ENCODE data around the gene PRR5. TPM values are rescaled to one million over a fixed set of nuclear protein-coding genes. Genes with fewer than 3 reads are reported as not detected.

PRR5 gene
- total and polyA plus RNA-seq, 7 experiments from 2014 or later, result 19.6 to 49.1 (median 30.7) TPM

GRCh38 chr22:44723801-44724200 lies 21.8 kb downstream of the PRR5 start:
- CTCF ChIA-PET, result no interaction called here
- DNase-seq (no peak), ATAC-seq (no peak)
- H3K4me1 ChIP-seq (ENCODE audit: control insufficient read depth in 2 of 2, insufficient read depth in 2 of 2, low read length in 2 of 2), result no peaks in the 10 kb centered on the region
- peaks cover 0 to 5% (median under 1%) of the 10 kb centered on the region in 7 donors for H3K4me1 Mint-ChIP-seq
- POLR2A ChIA-PET, result no interaction called here
- peaks cover 0 to 66% (median 0%) of the 10 kb centered on the region in 3 experiments for H3K36me3 ChIP-seq (ENCODE audit: control insufficient read depth in 2 of 3, insufficient read depth in 3 of 3, low read length in 3 of 3)
- no peaks in the 10 kb centered on the region for H3K27me3 Mint-ChIP-seq
- no peaks in the 10 kb centered on the region for H3K9me3 Mint-ChIP-seq
- no peaks in the 10 kb centered on the region for H3K9me3 ChIP-seq (ENCODE audit: control insufficient read depth in 2 of 3, low read length in 3 of 3)
- H3K36me3 Mint-ChIP-seq, result peaks cover 0 to 11% (median 0%) of the 10 kb centered on the region in 5 donors
- H3K27ac Mint-ChIP-seq, result no peak overlapping the region
- no peaks in the 10 kb centered on the region for H3K27me3 ChIP-seq (ENCODE audit: control insufficient read depth in 2 of 2, insufficient read depth in 2 of 2, low read length in 2 of 2)
- H3K27ac ChIP-seq (ENCODE audit: low read depth, low read length), result no peak overlapping the region
- intact Hi-C loops (cut with micrococcal nuclease), result no loop called here
- H3K4me3 ChIP-seq (ENCODE audit: low read length), result no peak overlapping the region
- H3K4me3 Mint-ChIP-seq, result no peak overlapping the region

GRCh38 chr22:44724416-44724815 lies 22.4 kb downstream of the PRR5 start:
- Mint-ChIP-seq H3K27me3 (no peaks in the 10 kb centered on the region), H3K4me1 (peaks cover 0 to 8% (median 5%) of the 10 kb centered on the region in 7 donors), H3K36me3 (peaks cover 0 to 11% (median 0%) of the 10 kb centered on the region in 5 donors), H3K4me3 (no peak overlapping the region), H3K9me3 (no peaks in the 10 kb centered on the region), H3K27ac (peak overlapping the region in 1 of 9 donors; percentile 2)
- Histone ChIP-seq H3K36me3 (ENCODE audit: control insufficient read depth in 2 of 3, insufficient read depth in 3 of 3, low read length in 3 of 3) (peaks cover 0 to 61% (median 0%) of the 10 kb centered on the region in 3 experiments), H3K9me3 (ENCODE audit: control insufficient read depth in 2 of 3, low read length in 3 of 3) (no peaks in the 10 kb centered on the region), H3K4me3 (ENCODE audit: low read length) (no peak overlapping the region), H3K27ac (ENCODE audit: low read depth, low read length) (no peak overlapping the region), H3K27me3 (ENCODE audit: control insufficient read depth in 2 of 2, insufficient read depth in 2 of 2, low read length in 2 of 2) (no peaks in the 10 kb centered on the region), H3K4me1 (ENCODE audit: control insufficient read depth in 2 of 2, insufficient read depth in 2 of 2, low read length in 2 of 2) (no peaks in the 10 kb centered on the region)
- intact Hi-C loops (cut with micrococcal nuclease), result no loop called here
- DNase-seq, result no peak
- ChIA-PET POLR2A (no interaction called here), CTCF (no interaction called here)
- ATAC-seq, result no peak

GRCh38 chr22:44724859-44725258 lies 22.9 kb downstream of the PRR5 start:
- no peak overlapping the region for H3K27ac ChIP-seq (ENCODE audit: low read depth, low read length)
- POLR2A ChIA-PET, result no interaction called here
- H3K4me3 ChIP-seq (ENCODE audit: low read length), result no peak overlapping the region
- peaks cover 0 to 56% (median 0%) of the 10 kb centered on the region in 3 experiments for H3K36me3 ChIP-seq (ENCODE audit: control insufficient read depth in 2 of 3, insufficient read depth in 3 of 3, low read length in 3 of 3)
- Mint-ChIP-seq H3K4me1 (peaks cover 0 to 10% (median 5%) of the 10 kb centered on the region in 7 donors), H3K36me3 (peaks cover 0 to 11% (median 0%) of the 10 kb centered on the region in 5 donors), H3K9me3 (no peaks in the 10 kb centered on the region), H3K27ac (no peak overlapping the region), H3K4me3 (no peak overlapping the region), H3K27me3 (no peaks in the 10 kb centered on the region)
- DNase-seq (no peak), ATAC-seq (no peak)
- CTCF ChIA-PET, result no interaction called here
- H3K27me3 ChIP-seq (ENCODE audit: control insufficient read depth in 2 of 2, insufficient read depth in 2 of 2, low read length in 2 of 2), result no peaks in the 10 kb centered on the region
- intact Hi-C loops (cut with micrococcal nuclease), result no loop called here
- no peaks in the 10 kb centered on the region for H3K4me1 ChIP-seq (ENCODE audit: control insufficient read depth in 2 of 2, insufficient read depth in 2 of 2, low read length in 2 of 2)
- no peaks in the 10 kb centered on the region for H3K9me3 ChIP-seq (ENCODE audit: control insufficient read depth in 2 of 3, low read length in 3 of 3)

GRCh38 chr22:44726439-44726838 lies 24.4 kb downstream of the PRR5 start:
- ChIA-PET CTCF (no interaction called here), POLR2A (no interaction called here)
- H3K9me3 Mint-ChIP-seq, result peaks cover 0 to 1% (median 0%) of the 10 kb centered on the region in 11 donors
- no peaks in the 10 kb centered on the region for H3K27me3 Mint-ChIP-seq
- peaks cover 0 to 42% (median 0%) of the 10 kb centered on the region in 3 experiments for H3K36me3 ChIP-seq (ENCODE audit: control insufficient read depth in 2 of 3, insufficient read depth in 3 of 3, low read length in 3 of 3)
- H3K27ac ChIP-seq (ENCODE audit: low read depth, low read length), result no peak overlapping the region
- no peaks in the 10 kb centered on the region for H3K4me1 ChIP-seq (ENCODE audit: control insufficient read depth in 2 of 2, insufficient read depth in 2 of 2, low read length in 2 of 2)
- no peak overlapping the region for H3K4me3 Mint-ChIP-seq
- no peak overlapping the region for H3K27ac Mint-ChIP-seq
- peaks cover 0 to 17% (median 3%) of the 10 kb centered on the region in 7 donors for H3K4me1 Mint-ChIP-seq
- ATAC-seq (no peak), DNase-seq (no peak)
- intact Hi-C loops (cut with micrococcal nuclease), result no loop called here
- peaks cover 0 to 12% (median 0%) of the 10 kb centered on the region in 5 donors for H3K36me3 Mint-ChIP-seq
- no peak overlapping the region for H3K4me3 ChIP-seq (ENCODE audit: low read length)
- H3K9me3 ChIP-seq (ENCODE audit: control insufficient read depth in 2 of 3, low read length in 3 of 3), result no peaks in the 10 kb centered on the region
- no peaks in the 10 kb centered on the region for H3K27me3 ChIP-seq (ENCODE audit: control insufficient read depth in 2 of 2, insufficient read depth in 2 of 2, low read length in 2 of 2)

- CTCF ChIA-PET, result no interaction called here
- Mint-ChIP-seq H3K36me3 (peaks cover 0 to 13% (median 0%) of the 10 kb centered on the region in 5 donors), H3K27ac (no peak overlapping the region), H3K4me3 (no peak overlapping the region), H3K4me1 (peaks cover 0 to 17% (median 3%) of the 10 kb centered on the region in 7 donors), H3K27me3 (no peaks in the 10 kb centered on the region), H3K9me3 (peaks cover 0 to 1% (median 0%) of the 10 kb centered on the region in 11 donors)
- no peak for ATAC-seq
- Histone ChIP-seq H3K36me3 (ENCODE audit: control insufficient read depth in 2 of 3, insufficient read depth in 3 of 3, low read length in 3 of 3) (peaks cover 0 to 35% (median 0%) of the 10 kb centered on the region in 3 experiments), H3K27me3 (ENCODE audit: control insufficient read depth in 2 of 2, insufficient read depth in 2 of 2, low read length in 2 of 2) (no peaks in the 10 kb centered on the region), H3K4me3 (ENCODE audit: low read length) (no peak overlapping the region), H3K4me1 (ENCODE audit: control insufficient read depth in 2 of 2, insufficient read depth in 2 of 2, low read length in 2 of 2) (no peaks in the 10 kb centered on the region), H3K9me3 (ENCODE audit: control insufficient read depth in 2 of 3, low read length in 3 of 3) (no peaks in the 10 kb centered on the region), H3K27ac (ENCODE audit: low read depth, low read length) (no peak overlapping the region)
- POLR2A ChIA-PET, result no interaction called here
- no peak for DNase-seq
- intact Hi-C loops (cut with micrococcal nuclease), result no loop called here
Observed at GRCh38 chr22:44727148-44727547, 25.1 kb downstream of the PRR5 start.

- Histone ChIP-seq H3K27ac (ENCODE audit: low read depth, low read length) (no peak overlapping the region), H3K4me3 (ENCODE audit: low read length) (no peak overlapping the region), H3K9me3 (ENCODE audit: control insufficient read depth in 2 of 3, low read length in 3 of 3) (no peaks in the 10 kb centered on the region), H3K27me3 (ENCODE audit: control insufficient read depth in 2 of 2, insufficient read depth in 2 of 2, low read length in 2 of 2) (no peaks in the 10 kb centered on the region), H3K36me3 (ENCODE audit: control insufficient read depth in 2 of 3, insufficient read depth in 3 of 3, low read length in 3 of 3) (peaks cover 0 to 33% (median 0%) of the 10 kb centered on the region in 3 experiments), H3K4me1 (ENCODE audit: control insufficient read depth in 2 of 2, insufficient read depth in 2 of 2, low read length in 2 of 2) (no peaks in the 10 kb centered on the region)
- Mint-ChIP-seq H3K27ac (no peak overlapping the region), H3K4me1 (peaks cover 0 to 17% (median 3%) of the 10 kb centered on the region in 7 donors), H3K4me3 (no peak overlapping the region), H3K9me3 (peaks cover 0 to 2% (median 0%) of the 10 kb centered on the region in 11 donors), H3K36me3 (peaks cover 0 to 15% (median 0%) of the 10 kb centered on the region in 5 donors), H3K27me3 (no peaks in the 10 kb centered on the region)
- intact Hi-C loops (cut with micrococcal nuclease), result no loop called here
- CTCF ChIA-PET, result interaction anchor here (1.2 kb wide), 1 partner anchor 27 kb away, joined by 3 read pairs; no protein-coding TSS in a partner anchor
- POLR2A ChIA-PET, result no interaction called here
- ATAC-seq (no peak), DNase-seq (no peak)
Observed at GRCh38 chr22:44727709-44728108, 25.7 kb downstream of the PRR5 start.

- no peak for DNase-seq
- ATAC-seq, result no peak
- Histone ChIP-seq H3K36me3 (ENCODE audit: control insufficient read depth in 2 of 3, insufficient read depth in 3 of 3, low read length in 3 of 3) (peaks cover 0 to 33% (median 0%) of the 10 kb centered on the region in 3 experiments), H3K4me1 (ENCODE audit: control insufficient read depth in 2 of 2, insufficient read depth in 2 of 2, low read length in 2 of 2) (no peaks in the 10 kb centered on the region), H3K9me3 (ENCODE audit: control insufficient read depth in 2 of 3, low read length in 3 of 3) (no peaks in the 10 kb centered on the region), H3K4me3 (ENCODE audit: low read length) (no peak overlapping the region), H3K27me3 (ENCODE audit: control insufficient read depth in 2 of 2, insufficient read depth in 2 of 2, low read length in 2 of 2) (no peaks in the 10 kb centered on the region), H3K27ac (ENCODE audit: low read depth, low read length) (no peak overlapping the region)
- ChIA-PET CTCF (interaction anchor here (1.2 kb wide), 1 partner anchor 28 kb away, joined by 3 read pairs; no protein-coding TSS in a partner anchor), POLR2A (no interaction called here)
- H3K4me1 Mint-ChIP-seq, result peaks cover 0 to 17% (median 3%) of the 10 kb centered on the region in 7 donors
- H3K27ac Mint-ChIP-seq, result peak overlapping the region in 3 of 9 donors; percentile 28 to 63 (median 48)
- peak overlapping the region in 2 of 10 donors; percentile 8 to 19 for H3K4me3 Mint-ChIP-seq
- intact Hi-C loops (cut with micrococcal nuclease), result no loop called here
- peaks cover 0 to 3% (median 0%) of the 10 kb centered on the region in 11 donors for H3K9me3 Mint-ChIP-seq
- no peaks in the 10 kb centered on the region for H3K27me3 Mint-ChIP-seq
- H3K36me3 Mint-ChIP-seq, result peaks cover 0 to 15% (median 0%) of the 10 kb centered on the region in 5 donors
Observed at GRCh38 chr22:44728761-44729324, 26.8 kb downstream of the PRR5 start.

All from naive thymus-derived CD4-positive, alpha-beta T cell (primary cell).